GM12864 (cell line): ENCODE data around the gene ZNF414.

Experiments used
- DNase-seq: peaks from one replicate; pipeline ENCODE4 v3.0.0-alpha.2; 2011; ENCODE audit warnings: low read depth
- H3K4me3 ChIP-seq: 2 replicates; pipeline ENCODE4 v1.5.1; 2011; ENCODE audit warnings: mild to moderate bottlenecking, low read depth, low read length, control low read depth
- TF ChIP-seq, protein P1 (sequence below): IDR thresholded peaks from 2 replicates; pipeline ENCODE4 v1.5.1; 2011; ENCODE audit warnings: low read depth, mild to moderate bottlenecking, moderate library complexity, low read length, control low read depth, inconsistent platforms; ENCODE audit errors: missing control alignments

The ZNF414 gene

DNA sequence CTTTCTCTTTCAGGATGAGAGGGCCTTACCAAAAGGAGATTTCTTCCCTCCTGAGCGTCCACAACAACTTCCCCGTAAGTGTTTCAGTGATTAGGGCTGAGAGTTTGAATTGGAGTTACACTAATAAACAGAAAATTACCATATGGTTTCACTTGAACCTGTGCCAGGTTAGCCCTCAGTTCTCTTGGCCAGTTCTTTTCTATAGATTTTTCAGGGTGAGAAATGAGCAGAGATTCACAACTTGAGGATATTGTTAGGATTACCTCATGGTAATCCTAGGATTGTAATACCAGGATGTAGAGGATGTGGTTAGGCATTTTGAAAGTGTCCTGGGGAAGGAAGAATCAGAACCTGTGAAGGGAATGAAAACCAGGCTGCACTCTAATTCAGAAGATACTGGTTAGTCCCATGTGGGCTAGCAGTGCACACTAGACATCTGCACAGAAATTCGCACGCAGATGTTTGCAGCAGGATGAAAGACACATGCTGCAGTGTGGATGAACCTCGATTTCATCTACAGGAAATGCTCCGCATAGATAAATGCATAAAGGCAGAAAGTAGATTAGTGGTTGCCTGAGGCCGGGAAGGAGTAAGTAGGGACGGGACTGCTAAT lies 45.1 kb downstream of the ZNF414 start:
- no peak for DNase-seq
- H3K4me3 ChIP-seq: no peak overlapping the region
- TF ChIP-seq, protein P1, sequence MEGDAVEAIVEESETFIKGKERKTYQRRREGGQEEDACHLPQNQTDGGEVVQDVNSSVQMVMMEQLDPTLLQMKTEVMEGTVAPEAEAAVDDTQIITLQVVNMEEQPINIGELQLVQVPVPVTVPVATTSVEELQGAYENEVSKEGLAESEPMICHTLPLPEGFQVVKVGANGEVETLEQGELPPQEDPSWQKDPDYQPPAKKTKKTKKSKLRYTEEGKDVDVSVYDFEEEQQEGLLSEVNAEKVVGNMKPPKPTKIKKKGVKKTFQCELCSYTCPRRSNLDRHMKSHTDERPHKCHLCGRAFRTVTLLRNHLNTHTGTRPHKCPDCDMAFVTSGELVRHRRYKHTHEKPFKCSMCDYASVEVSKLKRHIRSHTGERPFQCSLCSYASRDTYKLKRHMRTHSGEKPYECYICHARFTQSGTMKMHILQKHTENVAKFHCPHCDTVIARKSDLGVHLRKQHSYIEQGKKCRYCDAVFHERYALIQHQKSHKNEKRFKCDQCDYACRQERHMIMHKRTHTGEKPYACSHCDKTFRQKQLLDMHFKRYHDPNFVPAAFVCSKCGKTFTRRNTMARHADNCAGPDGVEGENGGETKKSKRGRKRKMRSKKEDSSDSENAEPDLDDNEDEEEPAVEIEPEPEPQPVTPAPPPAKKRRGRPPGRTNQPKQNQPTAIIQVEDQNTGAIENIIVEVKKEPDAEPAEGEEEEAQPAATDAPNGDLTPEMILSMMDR: no peak

DNA sequence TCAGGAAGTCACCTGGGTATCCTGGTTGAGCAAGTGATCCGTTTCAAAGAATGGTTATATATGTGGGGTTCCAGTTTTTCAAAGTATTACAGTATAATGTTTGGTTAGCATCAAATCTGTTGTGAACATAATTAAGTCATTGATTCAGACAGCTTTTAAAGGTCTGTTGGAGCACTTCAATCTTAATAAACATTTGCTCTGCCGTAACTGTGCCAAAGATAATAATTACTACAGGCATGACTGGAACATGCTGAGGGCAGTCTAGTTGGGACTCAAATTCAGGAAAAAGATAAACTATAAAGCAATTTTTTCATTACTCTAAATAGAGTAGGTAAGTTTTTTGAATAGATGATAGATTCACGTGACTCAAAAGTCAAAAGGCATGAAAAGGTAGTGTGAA lies 45.8 kb downstream of the ZNF414 start:
- H3K4me3 ChIP-seq: no peak overlapping the region
- TF ChIP-seq, protein P1: no peak
- no peak for DNase-seq

DNA sequence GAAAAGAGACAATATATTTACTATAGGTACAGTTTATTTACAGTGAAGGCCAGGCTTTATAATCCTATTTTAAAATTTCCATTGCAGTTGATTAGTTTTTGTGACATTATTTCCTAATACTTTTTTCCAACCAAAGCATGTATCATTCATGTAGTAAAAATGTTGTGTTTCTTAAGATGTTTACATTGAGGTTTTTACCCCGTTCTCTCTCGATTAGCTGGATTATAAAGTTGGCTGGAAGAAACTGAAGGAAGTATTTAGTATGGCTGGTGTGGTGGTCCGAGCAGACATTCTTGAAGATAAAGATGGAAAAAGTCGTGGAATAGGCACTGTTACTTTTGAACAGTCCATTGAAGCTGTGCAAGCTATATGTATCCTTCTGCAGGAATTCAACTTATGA lies 47.9 kb downstream of the ZNF414 start:
- DNase-seq: no peak
- no peak overlapping the region for H3K4me3 ChIP-seq
- TF ChIP-seq, protein P1: no peak

DNA sequence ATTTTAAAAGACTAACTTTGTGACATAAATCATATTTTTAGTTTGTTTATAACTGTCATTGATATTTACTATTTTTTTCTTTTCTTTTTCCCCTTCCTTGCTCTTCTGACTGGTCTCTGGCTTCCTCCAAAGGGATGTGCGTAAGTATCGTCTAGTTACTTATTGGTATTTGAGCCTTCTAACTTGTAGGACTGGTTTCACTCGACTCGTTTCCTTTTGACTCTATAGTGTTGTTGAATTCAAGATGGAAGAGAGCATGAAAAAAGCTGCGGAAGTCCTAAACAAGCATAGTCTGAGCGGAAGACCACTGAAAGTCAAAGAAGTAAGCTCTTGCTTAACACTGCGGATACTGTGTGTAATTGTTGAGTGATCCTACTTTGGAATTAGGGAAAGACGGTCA lies 50.6 kb downstream of the ZNF414 start:
- no peak for DNase-seq
- H3K4me3 ChIP-seq: no peak overlapping the region
- TF ChIP-seq, protein P1: no peak

DNA sequence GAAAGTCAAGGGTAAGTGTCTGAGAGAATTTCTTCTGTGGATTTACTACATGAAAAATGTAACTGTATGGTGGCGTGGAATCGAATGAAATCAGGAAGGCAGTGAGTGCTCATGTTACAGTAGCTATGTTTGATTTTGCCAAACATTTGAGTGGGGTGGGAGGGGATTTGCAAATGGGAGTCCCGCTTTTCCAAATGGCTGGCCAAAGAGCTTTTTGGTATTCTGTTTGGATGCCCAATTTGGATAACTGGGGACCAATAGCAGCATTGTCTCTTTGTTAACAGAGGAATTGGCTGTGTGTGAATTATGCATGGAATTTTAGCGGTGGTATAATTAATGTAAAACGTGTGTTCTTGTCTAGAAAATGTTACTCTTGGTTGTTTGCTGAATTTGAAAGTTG lies 51.4 kb downstream of the ZNF414 start:
- TF ChIP-seq, protein P1: no peak
- DNase-seq: no peak
- no peak overlapping the region for H3K4me3 ChIP-seq

DNA sequence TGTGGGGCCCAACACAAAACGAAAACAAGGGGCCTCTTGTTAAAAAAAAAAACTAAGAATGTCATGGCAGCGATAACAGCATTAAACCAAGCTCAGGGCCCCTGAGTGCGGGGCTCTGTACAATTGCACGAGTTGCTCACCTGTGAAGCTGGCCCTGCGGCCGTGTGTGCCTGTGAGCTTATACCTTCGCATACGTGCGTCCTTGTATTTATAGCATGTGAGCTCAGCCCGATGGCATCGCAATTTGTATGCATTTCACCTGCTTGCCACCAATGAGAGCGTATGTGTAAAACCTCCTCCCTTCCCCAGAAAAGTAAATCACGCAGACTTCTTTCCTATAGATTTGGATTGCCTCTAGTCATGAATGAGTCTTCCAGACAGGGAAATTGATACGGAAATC lies 52.1 kb downstream of the ZNF414 start:
- no peak for DNase-seq
- TF ChIP-seq, protein P1: no peak
- no peak overlapping the region for H3K4me3 ChIP-seq

DNA sequence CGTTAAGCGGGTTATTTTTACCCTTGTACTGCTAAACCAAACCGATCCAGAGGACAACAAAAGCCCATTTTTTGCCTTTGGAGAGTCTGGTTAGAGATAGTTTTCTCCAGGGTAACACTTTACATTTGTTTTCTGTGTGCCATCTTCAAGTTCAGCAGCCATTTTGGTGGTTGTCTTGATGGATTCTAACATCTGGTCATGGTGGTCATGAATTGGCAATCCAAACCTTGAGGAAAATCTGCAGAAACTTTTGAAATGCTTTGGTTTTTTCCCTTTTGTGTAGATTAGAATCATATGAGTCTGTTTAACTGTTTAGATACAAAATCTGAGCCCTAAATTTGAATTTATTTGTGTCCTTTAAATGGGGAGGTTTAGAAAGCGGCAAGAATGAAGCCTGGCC lies 52.6 kb downstream of the ZNF414 start:
- no peak for DNase-seq
- H3K4me3 ChIP-seq: no peak overlapping the region
- TF ChIP-seq, protein P1: no peak
